CD4-positive, alpha-beta T cell treated with Interleukin-15 for 4 hours (primary cell): ENCODE measurements around the gene PHKG1.
"Not testable (repeated sequence)": the region's sequence is repeated elsewhere in the genome, so short reads cannot be mapped to it uniquely, and the experiment has no call there.

Source experiments
- DNase-seq: peaks from one replicate; pipeline ENCODE4 v3.0.0-alpha.2; 2020; ENCODE audit warnings: low spot score

Gene PHKG1

DNA sequence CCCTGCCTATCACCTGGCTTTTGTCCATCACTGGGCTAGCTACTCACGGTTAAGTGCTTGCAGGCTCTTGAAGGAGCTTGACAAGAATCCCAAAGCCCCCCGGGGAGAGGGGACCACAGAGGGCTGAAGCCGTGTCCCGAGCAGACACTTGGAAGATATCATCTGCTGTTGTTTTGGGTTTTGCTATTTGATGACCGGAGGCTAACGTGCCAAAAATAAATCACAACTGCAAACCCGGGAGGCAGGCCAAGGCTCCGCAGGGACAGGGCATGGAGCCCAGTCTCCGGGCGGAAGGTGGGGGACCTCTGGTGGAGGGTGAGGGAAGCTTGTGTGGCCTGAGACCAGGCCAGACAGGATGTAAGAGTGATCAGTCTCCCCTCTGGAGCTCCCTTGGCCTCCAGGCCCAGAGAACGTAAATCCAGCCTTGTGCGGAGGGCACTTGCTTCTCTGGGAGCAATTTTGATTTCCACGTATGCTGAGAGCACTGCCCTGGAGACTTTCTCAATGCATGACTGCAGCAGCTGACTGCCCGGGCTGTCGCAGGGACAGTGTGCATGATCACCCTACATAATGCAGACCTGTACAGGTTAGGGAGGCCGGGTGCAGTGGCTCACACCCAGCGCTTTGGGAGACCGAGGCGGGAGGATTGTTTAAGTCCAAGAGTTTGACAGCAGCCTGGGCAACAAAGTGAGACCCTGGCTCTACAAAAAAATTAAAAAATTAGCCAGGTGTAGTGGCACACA lies at the start of gene PHKG1:
TSS of gene PHKG1 (minus strand) at position 164 of the 743 bp plus-strand sequence. CDS start 4,011 bp downstream, outside the sequence.
- no peak for DNase-seq

DNA sequence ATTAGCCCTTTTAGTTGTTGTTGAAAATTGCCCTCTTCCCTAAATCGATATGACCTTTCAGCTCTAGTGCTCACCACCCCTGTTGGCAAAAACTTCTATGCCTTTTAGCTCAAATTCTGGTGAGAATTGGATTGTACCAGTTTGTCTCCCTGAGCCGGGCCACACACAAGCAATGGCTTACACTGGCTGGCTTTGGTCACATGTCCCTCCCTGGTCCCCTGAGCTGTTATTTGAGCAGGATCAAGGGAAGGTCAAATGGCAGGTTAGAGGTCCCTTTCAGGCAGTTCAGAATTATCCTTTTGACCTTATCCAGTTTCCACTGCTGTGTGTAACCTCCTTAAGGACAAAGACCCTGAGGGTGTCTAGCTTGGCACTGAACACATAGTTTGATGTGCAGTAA lies 38.3 kb upstream of the PHKG1 start:
- DNase-seq = not testable (repeated sequence)

DNA sequence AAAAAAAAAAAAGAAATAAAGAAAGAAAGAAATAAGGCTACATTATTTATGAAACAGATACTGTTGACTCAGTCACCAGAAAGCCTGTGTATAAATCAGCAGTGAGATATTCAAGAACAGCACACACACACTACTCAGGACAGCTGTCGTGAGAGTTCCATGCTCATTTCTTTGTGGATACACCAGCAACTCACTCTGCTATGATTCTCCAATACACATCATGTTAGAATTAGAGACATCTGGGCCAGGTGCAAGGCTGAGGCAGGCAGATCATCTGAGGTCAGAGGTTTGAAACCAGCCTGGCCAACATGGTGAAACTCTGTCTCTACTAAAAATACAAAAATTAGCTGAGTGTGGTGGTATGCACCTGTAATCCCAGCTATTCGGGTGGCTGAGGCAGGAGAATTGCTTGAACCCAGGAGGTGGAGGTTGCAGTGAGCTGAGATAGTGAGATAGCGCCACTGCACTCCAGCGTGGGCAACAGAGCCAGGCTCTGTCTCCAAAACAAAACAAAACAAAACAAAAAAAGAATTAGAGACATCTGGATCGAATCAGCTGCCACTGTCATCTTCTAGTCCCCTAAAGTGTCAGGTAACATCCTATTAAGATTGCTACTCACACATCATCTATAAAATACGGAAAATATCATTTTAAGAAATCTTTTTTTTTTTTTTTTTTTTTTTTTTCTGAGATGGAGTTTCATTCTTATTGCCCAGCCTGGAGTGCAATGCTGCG lies 34.7 kb upstream of the PHKG1 start:
- DNase-seq = no peak

DNA sequence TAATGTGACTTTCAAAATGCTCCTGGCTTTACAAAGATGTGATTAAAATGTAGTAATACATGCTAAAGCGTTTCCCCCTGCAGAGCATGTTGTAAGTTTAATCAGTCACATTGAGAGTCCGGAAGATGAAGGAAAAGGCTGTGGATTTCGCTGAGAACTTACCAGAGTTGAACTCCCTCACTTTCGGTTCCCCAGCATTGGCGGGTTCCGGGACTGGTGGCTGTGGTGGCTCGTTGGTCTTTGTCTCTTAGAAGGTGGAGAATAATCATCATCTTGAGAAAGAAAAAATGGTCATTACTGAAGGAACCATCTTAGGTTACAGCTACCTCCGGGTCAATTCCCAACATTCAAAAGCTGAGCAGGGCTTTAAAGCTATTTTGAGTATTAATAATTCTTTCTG lies 33.1 kb upstream of the PHKG1 start:
- DNase-seq = no peak

DNA sequence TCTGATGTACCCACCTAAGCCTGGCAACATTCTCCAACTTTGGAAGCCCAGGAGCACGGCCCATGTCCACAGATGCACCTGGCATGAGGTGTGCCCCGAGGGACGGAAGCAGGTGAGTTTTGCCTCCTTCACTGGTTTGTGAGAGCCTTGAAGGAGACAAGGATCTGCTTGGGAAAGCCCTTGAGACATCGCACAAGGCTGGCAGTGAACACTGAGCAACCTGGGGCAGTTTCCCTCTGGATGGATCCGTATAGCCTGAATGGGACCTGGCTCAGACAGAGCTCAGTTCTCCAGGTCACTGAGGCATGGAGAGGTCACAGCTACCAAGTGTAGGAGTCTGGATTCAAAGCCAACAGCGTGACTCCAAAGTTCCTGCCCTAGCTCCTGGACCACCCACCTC lies 32.2 kb upstream of the PHKG1 start:
- no peak for DNase-seq

DNA sequence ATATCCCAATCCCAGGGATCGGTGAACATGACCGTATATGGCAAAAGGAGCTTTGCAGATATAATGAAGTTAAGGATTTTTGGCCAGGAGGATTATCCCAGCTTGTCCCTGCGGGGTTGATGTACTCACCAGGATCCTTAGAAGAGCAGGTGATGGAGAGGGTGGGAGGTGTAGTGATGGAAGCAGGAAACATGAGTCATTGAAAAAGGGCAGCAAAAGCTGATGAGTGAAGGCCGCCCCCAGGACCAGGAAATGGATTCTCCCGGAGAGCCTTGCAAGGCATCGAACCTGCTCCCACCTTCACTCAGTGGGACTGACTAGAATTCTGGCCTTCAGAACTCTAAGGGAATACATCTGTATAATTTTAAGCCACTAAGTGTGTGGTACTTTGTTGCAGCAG lies 28.7 kb upstream of the PHKG1 start:
- no peak for DNase-seq

DNA sequence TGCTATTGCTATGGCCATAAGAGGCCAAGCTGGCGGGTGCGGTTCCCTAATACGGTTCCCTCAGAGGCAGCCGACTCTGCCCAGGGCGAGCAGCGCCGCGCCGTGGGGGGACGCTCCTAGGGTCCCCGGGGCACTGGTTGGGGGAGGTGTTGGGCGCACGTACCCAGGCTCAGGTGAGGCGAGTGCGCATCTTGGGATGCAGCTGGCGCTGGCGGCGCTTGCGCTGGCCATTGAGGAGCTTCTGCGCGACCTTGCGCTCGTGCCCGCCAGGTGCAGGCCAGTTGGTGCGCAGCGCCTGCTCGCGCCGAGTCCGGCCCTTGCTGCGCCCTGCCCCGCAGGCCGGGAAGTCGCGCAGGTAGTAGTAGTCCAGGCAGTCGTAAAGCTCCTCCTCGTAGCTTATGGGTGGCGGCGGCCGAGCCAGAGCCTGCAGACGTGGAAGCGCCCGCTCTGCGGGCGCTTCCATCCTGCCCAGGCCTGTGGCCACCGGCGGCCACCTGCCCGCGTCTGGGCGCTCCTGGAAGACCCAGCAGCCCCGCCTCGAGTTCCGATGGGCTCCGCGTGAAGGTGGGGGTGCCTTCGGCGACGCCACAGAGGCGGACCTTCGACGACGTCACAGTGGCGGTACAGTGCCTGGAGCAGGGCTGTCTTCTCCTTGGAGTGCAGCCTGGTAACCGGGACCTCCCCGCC lies 23.2 kb upstream of the PHKG1 start, which contains the start of gene NUPR2:
TSS of gene NUPR2 (minus strand) at position 566 of the 687 bp plus-strand sequence. CDS start at position 463, 103 bp downstream.
- DNase-seq = no peak

DNA sequence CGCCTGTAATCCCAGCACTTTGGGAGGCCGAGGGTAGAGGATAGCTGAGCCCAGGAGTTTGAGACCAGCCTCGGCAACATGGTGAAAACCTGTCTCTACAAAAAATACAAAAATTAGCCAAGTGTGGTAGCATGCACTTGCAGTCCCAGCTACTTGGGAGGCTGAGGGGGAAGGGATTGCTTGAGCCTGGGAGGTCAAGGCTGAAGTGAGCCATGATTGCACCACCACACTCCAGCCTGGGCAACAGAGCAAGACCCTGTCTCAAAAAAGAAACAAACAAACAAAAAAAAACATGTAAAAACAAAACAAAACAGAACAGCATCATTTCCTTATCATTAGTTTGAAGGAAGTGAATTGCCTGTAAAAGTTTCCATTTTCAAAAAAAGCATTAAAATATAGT lies 19.5 kb upstream of the PHKG1 start:
- not testable (repeated sequence) for DNase-seq

DNA sequence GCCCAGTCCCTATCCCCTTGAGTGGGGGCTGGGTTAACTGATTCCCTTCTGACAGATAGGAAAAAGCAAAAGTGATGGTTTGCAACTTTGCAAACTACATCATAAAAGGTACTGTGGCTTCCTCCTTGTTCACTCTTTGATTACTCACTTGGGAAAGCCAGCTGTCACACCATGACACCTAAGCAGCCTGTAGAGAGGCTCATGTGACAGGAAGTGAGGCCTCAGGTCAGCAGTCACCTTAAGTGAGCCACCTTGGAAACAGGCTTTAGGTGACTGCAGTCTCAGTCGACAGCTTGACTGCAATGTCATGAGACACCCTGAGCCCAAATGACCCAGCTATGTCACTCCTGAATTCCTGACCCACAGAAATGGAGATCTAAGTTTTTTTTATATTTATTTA lies 17.9 kb upstream of the PHKG1 start:
- no peak for DNase-seq

DNA sequence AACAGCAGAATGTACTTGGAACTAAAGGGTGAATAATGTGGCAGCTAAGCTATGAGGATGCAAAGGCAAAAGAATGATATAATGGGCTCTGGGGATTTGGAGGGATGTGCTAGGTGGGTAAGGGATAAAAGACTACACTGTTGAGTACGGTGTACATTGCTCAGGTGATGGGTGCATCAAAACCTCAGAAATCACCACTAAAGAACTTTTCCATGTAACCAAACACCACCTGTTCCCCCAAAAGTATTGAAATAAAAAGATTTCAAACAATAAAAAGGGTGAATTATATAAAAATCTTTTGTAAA lies 15.2 kb upstream of the PHKG1 start:
- no peak for DNase-seq

DNA sequence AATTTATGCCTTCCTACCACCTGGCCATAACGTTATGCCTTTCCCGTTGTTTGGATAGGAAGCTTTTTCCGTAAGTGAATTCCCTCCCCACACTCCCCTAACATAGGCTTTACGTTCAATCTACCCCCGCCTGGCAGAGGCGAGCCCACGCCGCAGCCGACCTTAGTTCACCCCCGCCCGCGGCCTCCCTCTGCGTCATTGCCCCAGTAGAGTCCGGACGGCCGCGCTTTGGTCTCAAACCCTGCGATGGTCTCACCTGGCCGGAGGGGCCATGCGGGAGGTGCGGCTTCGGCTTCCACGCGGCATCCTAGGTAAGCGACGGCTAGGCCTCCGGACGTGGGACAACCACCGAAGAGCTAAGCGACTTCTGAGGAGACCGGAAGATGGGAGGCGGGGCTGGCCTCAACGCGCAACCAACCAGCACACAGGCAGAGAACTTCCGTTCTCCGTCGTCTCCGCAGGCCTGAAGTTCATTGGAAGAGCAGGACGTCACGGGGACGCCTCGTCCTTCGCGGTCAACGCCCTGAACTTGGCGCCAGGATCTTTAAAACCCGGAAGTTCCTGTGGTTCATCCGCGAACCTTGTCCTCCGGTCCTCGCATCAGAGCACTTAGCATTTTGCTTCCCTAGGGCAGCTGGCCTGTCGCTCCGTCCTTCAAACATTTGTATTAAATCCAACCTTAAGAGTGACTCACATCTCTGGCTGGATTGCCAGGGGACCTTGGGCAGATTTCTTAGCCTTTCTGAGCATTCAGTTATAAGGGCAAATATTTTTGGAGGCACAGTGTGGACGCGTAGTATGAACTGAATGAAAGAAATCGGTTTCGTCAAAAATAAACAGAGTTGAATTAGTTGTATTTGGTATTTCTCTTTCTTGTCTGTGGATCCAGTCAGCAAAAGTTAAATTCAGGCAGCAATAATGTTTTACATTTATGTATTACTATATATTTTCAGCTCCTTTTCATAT lies 13.6 kb upstream of the PHKG1 start, which contains the start of gene CHCHD2:
TSS of gene CHCHD2 (minus strand) at position 369 of the 966 bp plus-strand sequence. CDS start at position 306, 63 bp downstream.
- DNase-seq = peak; percentile 95

DNA sequence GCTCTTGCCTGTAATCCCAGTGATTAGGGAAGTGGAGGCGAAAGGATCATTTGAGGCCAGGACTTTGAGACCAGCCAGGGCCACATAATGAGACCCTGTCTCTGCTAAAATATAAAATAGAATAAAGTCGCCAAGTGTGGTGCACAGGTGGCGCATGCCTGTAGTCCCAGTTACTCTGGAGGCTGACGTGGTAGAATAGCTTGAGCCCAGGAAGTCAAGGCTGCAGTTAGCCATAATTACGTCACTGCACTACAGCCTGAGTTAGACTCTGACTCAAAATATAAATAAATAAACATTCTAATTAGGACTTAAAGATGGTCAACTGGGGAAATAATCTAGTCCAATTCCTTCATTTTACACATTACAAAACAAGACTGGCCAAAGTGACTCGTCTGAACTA lies 12.8 kb upstream of the PHKG1 start:
- peak; percentile 16 for DNase-seq

DNA sequence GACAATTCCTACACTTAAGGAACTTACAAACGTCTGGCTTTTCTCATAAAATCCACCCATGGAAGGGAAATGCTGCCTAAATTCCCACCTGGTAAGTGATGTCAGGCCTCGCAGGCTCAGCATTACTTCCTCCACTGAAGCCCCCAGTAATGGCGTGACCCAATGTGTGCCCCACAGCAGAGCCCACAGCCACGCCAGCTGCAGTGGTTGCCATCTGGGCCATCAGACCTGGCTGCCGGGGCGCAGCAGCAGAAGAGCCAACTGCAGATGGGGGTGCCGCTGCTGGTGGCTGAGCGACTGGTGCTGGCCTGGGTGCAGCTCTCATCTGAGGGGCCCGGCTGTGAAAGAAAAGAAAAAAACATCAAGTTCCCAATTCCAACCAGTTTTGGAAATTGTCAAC lies 11.4 kb upstream of the PHKG1 start:
- DNase-seq = not testable (repeated sequence)

DNA sequence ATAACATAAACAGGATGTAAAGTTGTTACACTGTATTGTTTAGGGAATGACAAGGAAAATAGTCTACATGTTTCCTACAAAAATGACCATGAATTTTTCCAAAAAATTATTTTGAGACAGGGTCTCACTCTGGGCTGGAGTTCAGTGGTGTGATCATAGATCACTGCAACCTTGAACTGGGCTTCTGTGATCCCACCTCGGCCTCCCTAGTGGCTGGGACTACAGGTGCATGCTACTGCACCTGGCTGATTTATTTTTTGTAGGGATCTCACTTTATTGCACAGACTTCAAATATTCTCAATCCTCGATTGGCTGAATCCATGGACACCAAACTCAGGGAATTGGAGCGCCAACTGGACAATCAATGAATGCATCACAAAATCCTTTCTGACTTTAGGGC lies 6.9 kb upstream of the PHKG1 start:
- DNase-seq = no peak

DNA sequence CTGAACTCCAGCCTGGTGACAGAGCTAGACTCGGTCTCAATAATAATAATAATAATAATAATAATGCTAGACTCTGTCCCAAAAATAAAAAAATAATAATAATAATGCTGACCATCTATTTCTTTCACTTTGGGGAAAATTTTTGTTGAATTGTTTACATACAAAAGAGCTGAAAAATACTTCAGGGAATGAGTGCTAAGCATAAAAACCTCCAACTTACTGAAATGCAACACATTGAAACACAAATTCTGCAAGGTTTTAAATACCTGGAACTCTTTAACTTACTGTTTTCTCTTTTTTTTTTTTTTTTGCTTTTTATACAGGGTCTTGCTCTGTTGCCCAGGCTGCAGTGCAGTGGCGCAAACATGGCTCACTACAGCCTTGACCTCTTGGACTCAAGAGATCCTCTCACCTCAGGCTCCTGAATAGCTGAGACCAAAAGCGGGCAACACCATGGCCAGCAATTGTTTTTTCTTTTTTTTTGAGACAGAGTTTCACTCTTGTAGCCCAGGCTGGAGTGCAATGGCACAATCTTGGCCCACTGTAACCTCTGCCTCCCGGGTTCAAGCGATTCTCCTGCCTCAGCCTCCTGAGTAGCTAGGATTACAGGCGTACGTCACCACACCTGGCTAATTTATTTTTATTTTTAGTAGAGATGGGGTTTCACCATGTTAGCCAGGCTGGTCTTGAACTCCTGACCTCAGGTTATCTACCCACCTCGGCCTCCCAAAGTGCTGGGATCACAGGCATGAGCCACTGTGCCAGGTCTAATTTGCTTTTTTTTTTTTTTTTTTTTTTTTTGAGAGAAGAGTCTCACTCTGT lies 5.6 kb upstream of the PHKG1 start:
- not testable (repeated sequence) for DNase-seq

DNA sequence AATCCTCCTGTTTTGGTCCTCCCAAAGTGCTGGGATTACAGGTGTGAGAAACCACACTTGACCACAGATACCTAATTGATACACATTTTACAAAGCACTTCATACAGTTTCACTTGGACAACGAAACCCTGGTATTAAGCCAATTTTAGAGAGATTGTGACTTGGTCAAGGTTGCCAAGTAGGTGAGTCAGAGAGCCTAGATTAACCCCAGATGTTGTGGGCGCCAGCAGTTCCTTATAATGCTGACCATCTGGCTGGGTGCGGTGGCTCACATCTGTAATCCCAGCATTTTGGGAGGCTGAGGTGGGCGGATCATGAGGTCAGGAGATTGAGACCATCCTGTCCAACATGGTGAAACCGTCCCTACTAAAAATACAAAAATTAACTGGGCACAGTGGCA lies 4.9 kb upstream of the PHKG1 start:
- DNase-seq = no peak

DNA sequence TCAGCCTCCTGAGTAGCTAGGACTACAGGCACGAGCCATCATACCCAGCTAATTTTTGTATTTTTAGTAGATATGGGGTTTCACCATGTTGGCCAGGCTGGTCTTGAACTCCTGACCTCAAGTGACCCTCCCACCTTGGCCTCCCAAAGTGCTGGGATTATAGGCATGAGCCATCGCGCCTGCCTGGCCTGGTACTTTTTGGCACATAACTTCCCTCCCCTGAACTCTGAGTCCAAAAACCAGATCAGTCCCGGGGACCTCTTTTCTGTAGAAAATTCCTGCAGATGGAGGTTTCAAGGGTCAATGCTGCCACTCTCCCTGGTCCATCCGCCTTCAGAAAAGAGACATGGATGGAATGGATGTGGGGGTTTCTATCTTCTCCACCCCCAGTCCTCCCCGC lies 364 bp downstream of the PHKG1 start:
- not testable (repeated sequence) for DNase-seq

DNA sequence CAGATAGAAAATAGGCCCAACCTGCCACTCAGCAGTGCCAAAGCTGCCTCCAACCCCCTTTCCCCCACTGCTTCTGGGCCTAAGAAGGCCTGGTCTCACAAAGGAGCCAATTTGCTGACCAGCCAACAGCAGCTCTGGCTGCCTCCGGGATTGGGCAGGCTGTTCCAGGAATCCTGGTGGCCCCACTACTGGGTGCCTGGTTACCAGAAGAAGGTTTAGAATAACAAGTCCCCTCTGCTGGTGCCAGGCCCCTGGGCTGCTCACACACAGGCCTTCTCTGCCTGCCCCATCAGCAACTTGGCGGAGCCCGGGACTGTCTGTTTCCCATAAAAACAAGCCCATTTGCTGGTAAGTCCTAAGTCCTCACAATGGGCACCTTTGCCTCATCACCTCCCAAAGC lies 1.2 kb downstream of the PHKG1 start:
- no peak for DNase-seq

DNA sequence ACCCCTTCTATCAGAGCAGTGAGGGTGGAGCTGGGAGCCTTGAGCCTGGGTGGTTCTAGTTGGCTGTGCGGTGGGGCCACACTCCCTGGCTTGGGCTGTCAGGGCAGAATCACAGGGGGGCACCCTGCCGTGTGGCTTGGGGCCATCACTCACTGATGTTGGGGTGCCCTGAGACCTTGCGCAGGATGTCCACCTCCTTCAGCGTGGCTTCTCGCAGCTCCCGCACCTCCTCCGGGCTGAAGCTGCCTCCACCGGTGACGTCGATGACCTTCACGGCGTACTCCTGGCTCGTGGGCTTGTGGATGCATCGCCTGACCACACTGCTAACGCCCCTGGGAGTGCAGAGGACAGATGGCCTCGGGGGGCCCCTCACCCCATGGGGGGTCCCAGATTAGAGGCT lies 5.3 kb downstream of the PHKG1 start:
- no peak for DNase-seq

DNA sequence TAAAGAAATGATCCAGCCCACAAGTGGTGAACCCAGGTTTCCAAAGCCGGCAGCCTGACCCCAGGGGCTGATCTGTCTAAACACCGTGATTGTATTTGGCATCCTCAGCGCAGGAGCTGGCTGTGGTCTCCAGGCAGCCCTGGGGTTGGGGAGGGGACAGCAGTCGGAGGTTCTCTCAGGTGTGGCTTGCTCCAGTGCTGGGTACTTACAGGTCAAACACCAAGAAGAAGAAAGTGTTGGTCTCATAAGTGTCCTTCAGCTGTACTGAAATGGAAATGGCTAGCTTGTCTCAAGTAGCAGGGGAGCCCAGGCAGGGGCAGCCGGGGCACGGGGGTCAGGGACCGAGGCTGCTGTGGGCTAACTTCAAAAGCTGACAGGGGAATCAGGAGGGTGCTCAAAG lies 6.0 kb downstream of the PHKG1 start:
- DNase-seq = no peak
